Neural progenitor cell (in vitro differentiated cells): ENCODE data around the gene SLX4IP.

Source experiments
- EZH2 ChIP-seq: fragments of 200-600 bp; sonication (generic); IDR thresholded peaks from 2 replicates; pipeline ENCODE4 v1.6.1; 2017; ENCODE audit warnings: antibody characterized with exemption, mild to moderate bottlenecking, moderate library complexity
- EZH2phosphoT487 ChIP-seq: fragments of 200-600 bp; sonication (generic); IDR thresholded peaks from 2 replicates; pipeline ENCODE4 v1.6.1; 2017; ENCODE audit warnings: antibody characterized with exemption
- TF ChIP-seq, protein P1 (sequence below): fragments of 200-600 bp; sonication (generic); IDR thresholded peaks from 2 replicates; pipeline ENCODE4 v1.5.1; 2017; ENCODE audit warnings: antibody characterized with exemption, mild to moderate bottlenecking

DNA sequence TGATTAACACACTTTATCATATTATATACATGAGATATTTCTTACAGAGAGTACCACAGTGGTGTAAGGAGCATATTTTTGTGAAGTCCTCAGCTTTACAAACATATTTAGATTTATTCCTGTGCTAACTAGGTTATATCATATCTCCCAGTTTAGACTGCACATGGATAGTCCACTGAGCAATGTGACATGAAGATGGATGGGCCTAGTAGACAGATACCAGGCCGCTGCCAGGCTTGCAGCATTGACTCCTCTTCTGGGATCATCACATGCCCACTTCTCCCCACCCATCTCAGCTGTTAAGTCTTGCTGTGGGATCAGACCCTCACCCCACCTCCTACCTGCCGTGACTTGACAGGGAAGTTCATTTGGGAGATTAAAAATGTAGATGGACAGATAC lies 95.8 kb downstream of the SLX4IP start:
- TF ChIP-seq, protein P1, sequence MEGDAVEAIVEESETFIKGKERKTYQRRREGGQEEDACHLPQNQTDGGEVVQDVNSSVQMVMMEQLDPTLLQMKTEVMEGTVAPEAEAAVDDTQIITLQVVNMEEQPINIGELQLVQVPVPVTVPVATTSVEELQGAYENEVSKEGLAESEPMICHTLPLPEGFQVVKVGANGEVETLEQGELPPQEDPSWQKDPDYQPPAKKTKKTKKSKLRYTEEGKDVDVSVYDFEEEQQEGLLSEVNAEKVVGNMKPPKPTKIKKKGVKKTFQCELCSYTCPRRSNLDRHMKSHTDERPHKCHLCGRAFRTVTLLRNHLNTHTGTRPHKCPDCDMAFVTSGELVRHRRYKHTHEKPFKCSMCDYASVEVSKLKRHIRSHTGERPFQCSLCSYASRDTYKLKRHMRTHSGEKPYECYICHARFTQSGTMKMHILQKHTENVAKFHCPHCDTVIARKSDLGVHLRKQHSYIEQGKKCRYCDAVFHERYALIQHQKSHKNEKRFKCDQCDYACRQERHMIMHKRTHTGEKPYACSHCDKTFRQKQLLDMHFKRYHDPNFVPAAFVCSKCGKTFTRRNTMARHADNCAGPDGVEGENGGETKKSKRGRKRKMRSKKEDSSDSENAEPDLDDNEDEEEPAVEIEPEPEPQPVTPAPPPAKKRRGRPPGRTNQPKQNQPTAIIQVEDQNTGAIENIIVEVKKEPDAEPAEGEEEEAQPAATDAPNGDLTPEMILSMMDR = no peak
- TF ChIP-seq EZH2 = no peak
- TF ChIP-seq EZH2phosphoT487 = no peak
